Muscle of leg (tissue), 11 donors: ENCODE measurements around the gene PSMB5. TPM values are rescaled to one million over a fixed set of nuclear protein-coding genes. Genes with fewer than 3 reads are reported as not detected.
"Not testable (repeated sequence)": the region's sequence is repeated elsewhere in the genome, so short reads cannot be mapped to it uniquely, and the experiment has no call there.

Experiments used
- DNase-seq: peaks from one replicate; pipeline ENCODE4 v3.0.0; 2013
- H3K27ac ChIP-seq: one replicate; pipeline ENCODE4 v1.5.1; 2013; ENCODE audit warnings: mild to moderate bottlenecking, low read length, control low read depth
- H3K27me3 ChIP-seq: one replicate; pipeline ENCODE4 v1.6.1; 2013; ENCODE audit warnings: low read length; ENCODE audit not compliant: control insufficient read depth, insufficient read depth
- H3K36me3 ChIP-seq: one replicate; pipeline ENCODE4 v1.6.1; 2013; ENCODE audit warnings: low read length; ENCODE audit not compliant: control insufficient read depth, insufficient read depth
- H3K4me1 ChIP-seq: one replicate; pipeline ENCODE4 v1.6.1; 2013; ENCODE audit warnings: low read length; ENCODE audit not compliant: control insufficient read depth, insufficient read depth
- H3K4me3 ChIP-seq: one replicate; pipeline ENCODE4 v1.5.1; 2013; ENCODE audit warnings: low read length, control low read depth
- H3K9me3 ChIP-seq: replicated peaks from 2 replicates; pipeline ENCODE4 v1.6.1; 2013; ENCODE audit warnings: low read depth, low read length; ENCODE audit not compliant: control insufficient read depth
- WGBS: methylation state at CpG from one replicate; pipeline ENCODE4 v1.1.5; 2013; ENCODE audit warnings: missing lambda C conversion rate; ENCODE audit not compliant: insufficient coverage; 5-methylcytosine and 5-hydroxymethylcytosine counted together
- polyA plus RNA-seq, 8 donors: library from polyadenylated mRNA; unstranded; fragments of 120-200 nt; gene quantifications; one replicate each; pipeline versions ENCODE4 v1.2.1 to v1.2.3, GENCODE V29; 2013; ENCODE audit warnings: inconsistent platforms in 1 of 8, low replicate concordance in 1 of 8; ENCODE audit not compliant: insufficient read length in 8 of 8, insufficient read depth in 1 of 8
- total RNA-seq: library from RNA; stranded (reverse); fragments of 120-200 nt; gene quantifications from one replicate; pipeline ENCODE4 v1.2.4, GENCODE V29; 2013

PSMB5 gene
- total and polyA plus RNA-seq, 9 donors, result 154 to 278 (median 249) TPM

GRCh38 chr14:23005451-23006187 lies 29.1 kb downstream of the PSMB5 start:
- Histone ChIP-seq H3K4me3 (no peak overlapping the region), H3K27me3 (no peaks in the 10 kb centered on the region), H3K36me3 (no peaks in the 10 kb centered on the region), H3K9me3 (no peaks in the 10 kb centered on the region), H3K27ac (no peak overlapping the region), H3K4me1 (peaks cover 15% of the 10 kb centered on the region)
- no peak for DNase-seq
- no CpG with 5 or more reads among the region's 3 CpGs for WGBS

DNA sequence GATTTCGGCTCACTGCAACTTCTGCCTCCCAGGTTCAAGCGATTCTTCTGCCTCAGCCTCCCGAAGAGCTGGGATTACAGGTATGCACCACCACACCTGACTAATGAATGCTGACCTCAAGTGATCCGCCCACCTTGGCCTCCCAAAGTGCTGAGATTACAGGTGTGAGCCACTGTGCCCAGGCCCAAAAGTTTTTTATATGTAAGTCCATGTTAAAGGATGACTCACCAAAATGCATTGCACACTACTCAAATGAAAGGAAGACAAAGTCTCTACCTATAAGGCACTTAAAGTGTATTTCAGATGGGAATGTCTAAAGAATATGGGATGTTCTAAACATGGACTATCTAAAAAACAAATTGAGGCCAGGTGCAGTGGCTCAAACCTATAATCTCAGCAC lies 30.4 kb downstream of the PSMB5 start:
- not testable (repeated sequence) for DNase-seq, H3K36me3 ChIP-seq, H3K4me1 ChIP-seq, H3K4me3 ChIP-seq, H3K9me3 ChIP-seq, H3K27ac ChIP-seq, H3K27me3 ChIP-seq
- WGBS, result 96% methylated on average over 3 of the region's 4 CpGs

DNA sequence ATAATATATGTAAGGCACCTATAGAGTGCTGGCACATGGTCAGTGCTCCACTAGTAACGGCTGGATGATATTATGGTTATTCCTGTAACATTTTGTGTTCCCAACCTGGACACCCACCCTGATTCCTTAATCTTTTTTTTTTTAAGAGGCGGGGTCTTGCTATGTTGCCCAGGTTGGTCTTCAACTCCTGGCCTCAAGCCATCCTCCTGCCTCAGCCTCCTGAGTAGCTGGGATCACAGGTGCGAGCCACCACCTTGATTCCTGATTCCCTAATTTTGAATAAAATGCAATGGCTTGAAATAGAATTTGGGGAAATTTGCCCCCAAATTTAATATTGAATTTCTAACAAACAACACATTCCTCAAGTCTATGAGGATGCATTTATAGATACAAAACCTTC lies 32.1 kb downstream of the PSMB5 start:
- WGBS, result 90% methylated on average over 1 of the region's 3 CpGs
- H3K9me3 ChIP-seq, result no peaks in the 10 kb centered on the region
- no peak overlapping the region for H3K4me3 ChIP-seq
- peaks cover 20% of the 10 kb centered on the region for H3K4me1 ChIP-seq
- DNase-seq, result no peak
- H3K27ac ChIP-seq, result no peak overlapping the region
- peaks cover 6% of the 10 kb centered on the region for H3K36me3 ChIP-seq
- no peaks in the 10 kb centered on the region for H3K27me3 ChIP-seq

DNA sequence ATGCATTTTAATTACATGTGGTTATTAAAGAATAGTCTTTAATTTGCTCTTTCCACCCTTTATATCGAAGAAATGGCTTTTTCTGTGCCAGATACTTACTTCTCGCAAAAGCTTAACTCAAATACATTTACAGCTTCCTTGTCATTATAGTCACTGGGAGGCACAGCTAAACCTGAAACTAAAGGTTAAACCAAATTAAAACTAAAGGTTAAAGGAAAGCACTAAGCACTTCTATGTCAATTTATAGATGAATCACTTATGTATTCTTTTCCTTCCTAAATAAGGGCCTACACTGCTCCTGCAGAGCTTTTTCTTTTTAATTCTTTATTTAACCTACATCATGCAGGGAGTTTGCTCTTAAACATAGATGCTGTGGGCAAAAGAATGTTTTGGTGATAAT lies 33.8 kb downstream of the PSMB5 start:
- no peak overlapping the region for H3K27ac ChIP-seq
- peaks cover 8% of the 10 kb centered on the region for H3K36me3 ChIP-seq
- no peak for DNase-seq
- no peaks in the 10 kb centered on the region for H3K9me3 ChIP-seq
- peaks cover 18% of the 10 kb centered on the region for H3K4me1 ChIP-seq
- H3K27me3 ChIP-seq, result no peaks in the 10 kb centered on the region
- H3K4me3 ChIP-seq, result no peak overlapping the region
- WGBS, result no CpG with 5 or more reads among the region's 2 CpGs

DNA sequence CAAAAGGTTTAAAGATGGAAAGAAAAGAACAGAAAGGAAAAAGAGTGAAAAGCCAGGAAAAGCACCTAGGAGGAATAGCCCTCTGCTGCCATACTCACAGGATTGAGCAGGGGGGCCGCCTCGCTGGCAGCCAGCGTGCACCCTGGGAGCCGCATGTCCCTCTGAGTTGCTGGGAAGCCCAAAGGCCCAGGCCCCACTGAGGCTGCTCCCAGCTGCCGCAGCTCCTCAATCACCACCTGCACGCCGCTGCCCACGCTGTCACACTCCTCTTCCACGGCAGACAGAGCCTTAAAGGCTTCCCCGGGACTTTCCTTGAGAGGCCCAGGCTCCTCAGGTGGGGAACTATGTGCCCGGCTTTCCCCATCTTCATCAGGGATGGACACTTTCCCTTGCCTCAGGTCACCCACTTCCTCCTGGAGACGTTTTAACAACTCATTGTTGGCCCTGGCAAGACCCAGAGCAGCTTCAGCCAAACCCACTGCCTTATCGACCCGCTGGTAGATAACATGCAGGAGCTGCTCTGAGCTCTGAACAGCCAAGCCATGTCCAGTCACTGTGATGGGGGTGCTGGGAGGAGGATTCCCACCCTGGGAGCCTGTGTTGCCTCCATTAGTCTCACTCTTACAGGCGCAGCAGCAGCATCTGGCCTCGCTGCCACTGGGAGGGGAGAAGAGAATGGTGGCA lies 36.2 kb downstream of the PSMB5 start:
- no peaks in the 10 kb centered on the region for H3K27me3 ChIP-seq
- H3K36me3 ChIP-seq, result peaks cover 10% of the 10 kb centered on the region
- peaks cover 24% of the 10 kb centered on the region for H3K4me1 ChIP-seq
- no peaks in the 10 kb centered on the region for H3K9me3 ChIP-seq
- WGBS, result 70% methylated on average over 14 of the region's 16 CpGs
- no peak for DNase-seq
- H3K4me3 ChIP-seq, result no peak overlapping the region
- H3K27ac ChIP-seq, result peak overlapping the region; percentile 55

GRCh38 chr14:22997676-22998323 lies 36.9 kb downstream of the PSMB5 start:
- WGBS, result 60% methylated on average over 2 of the region's 9 CpGs
- H3K27ac ChIP-seq, result no peak overlapping the region
- no peaks in the 10 kb centered on the region for H3K9me3 ChIP-seq
- DNase-seq, result no peak
- H3K36me3 ChIP-seq, result peaks cover 10% of the 10 kb centered on the region
- H3K4me3 ChIP-seq, result no peak overlapping the region
- no peaks in the 10 kb centered on the region for H3K27me3 ChIP-seq
- peaks cover 24% of the 10 kb centered on the region for H3K4me1 ChIP-seq

DNA sequence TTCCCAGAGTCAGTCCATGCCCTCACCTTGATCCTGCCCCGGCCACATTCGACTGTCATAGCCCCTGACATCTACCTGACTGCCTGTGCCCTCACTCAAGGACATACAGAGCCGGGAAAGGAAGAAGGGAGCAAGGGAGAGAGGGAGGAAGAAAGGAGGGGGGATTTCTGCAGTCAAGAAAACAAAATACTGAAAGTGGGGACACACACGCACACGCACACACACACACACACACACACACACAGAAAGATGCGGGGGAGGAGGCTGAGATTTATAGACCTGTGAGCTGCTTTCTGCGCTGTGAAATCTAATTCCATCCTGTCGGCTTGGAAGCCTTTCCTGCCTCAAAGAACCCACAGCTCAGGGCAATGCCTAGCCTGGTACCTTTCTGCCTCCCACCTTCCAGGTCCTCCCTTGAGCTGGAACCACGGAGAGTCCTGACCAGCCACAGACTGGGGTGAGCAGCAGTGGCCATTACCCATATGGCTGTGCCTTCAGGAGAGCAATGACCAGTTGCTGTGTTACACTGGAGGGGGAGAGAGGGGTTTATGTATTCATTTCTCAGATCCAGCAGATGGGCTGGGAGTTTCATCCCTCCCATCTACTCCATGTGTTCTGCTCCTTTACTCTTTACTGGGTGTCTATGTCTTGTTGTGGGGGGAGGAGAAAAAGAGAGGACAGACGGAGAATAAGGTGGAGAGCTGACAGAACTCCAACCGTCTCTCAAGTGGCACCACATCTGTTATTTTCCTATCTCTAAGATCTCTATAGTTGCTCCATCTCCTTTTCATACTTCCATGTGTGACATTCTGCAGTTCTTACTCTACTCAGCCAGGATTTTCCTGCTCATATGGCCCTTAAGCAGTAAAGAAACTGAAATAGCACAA lies 37.7 kb downstream of the PSMB5 start:
- H3K36me3 ChIP-seq, result peaks cover 10% of the 10 kb centered on the region
- no peak overlapping the region for H3K27ac ChIP-seq
- H3K27me3 ChIP-seq, result no peaks in the 10 kb centered on the region
- H3K4me3 ChIP-seq, result no peak overlapping the region
- no CpG with 5 or more reads among the region's 11 CpGs for WGBS
- DNase-seq, result no peak
- H3K9me3 ChIP-seq, result no peaks in the 10 kb centered on the region
- peaks cover 24% of the 10 kb centered on the region for H3K4me1 ChIP-seq

GRCh38 chr14:22995889-22996625 lies 38.6 kb downstream of the PSMB5 start:
- H3K36me3 ChIP-seq, result peaks cover 10% of the 10 kb centered on the region
- H3K27ac ChIP-seq, result no peak overlapping the region
- DNase-seq, result no peak
- 79% methylated on average over 4 of the region's 9 CpGs for WGBS
- H3K4me1 ChIP-seq, result peaks cover 24% of the 10 kb centered on the region
- no peaks in the 10 kb centered on the region for H3K9me3 ChIP-seq
- H3K4me3 ChIP-seq, result no peak overlapping the region
- H3K27me3 ChIP-seq, result no peaks in the 10 kb centered on the region

- DNase-seq, result peak; percentile 72
- no peak overlapping the region for H3K27ac ChIP-seq
- H3K4me1 ChIP-seq, result peaks cover 24% of the 10 kb centered on the region
- H3K36me3 ChIP-seq, result peaks cover 13% of the 10 kb centered on the region
- H3K27me3 ChIP-seq, result no peaks in the 10 kb centered on the region
- no peaks in the 10 kb centered on the region for H3K9me3 ChIP-seq
- WGBS, result 0% methylated on average over 3 of the region's 4 CpGs
- no peak overlapping the region for H3K4me3 ChIP-seq
Observed at GRCh38 chr14:22994762-22995275, 39.9 kb downstream of the PSMB5 start.
